GM12878 (cell line): Measurements from ENCODE around the gene SOS1.
A peak's percentile ranks its signal among the peaks of the same experiment; 100 is the strongest.

Experiments used
- CTCF ChIP-seq, 3 experiments: IDR thresholded peaks in 2 of 3; conservative IDR thresholded peaks in 1 of 3; 2 replicates each; pipeline ENCODE4 v1.5.1; 2011; ENCODE audit warnings: low read depth in 3 of 3, low read length in 3 of 3, mild to moderate bottlenecking in 3 of 3, control low read depth in 2 of 3, moderate library complexity in 2 of 3, inconsistent platforms in 1 of 3, mixed read lengths in 1 of 3; ENCODE audit not compliant: control insufficient read depth in 2 of 3, insufficient read depth in 1 of 3; ENCODE audit errors: extremely low read depth in 1 of 3
- EGR1 ChIP-seq, 2 experiments: IDR thresholded peaks; 1 replicate in 1 of 2; 2 replicates in 1 of 2; pipeline ENCODE4 v1.6.1; 2011 to 2012; ENCODE audit warnings: low read depth in 2 of 2, low read length in 2 of 2, borderline replicate concordance in 1 of 2, mild to moderate bottlenecking in 1 of 2, moderate library complexity in 1 of 2
- JUND ChIP-seq: IDR thresholded peaks from 2 replicates; pipeline ENCODE4 v1.6.1; 2012; ENCODE audit warnings: low read depth, mild to moderate bottlenecking, low read length, improper control_type of control experiment, moderate library complexity
- MAX ChIP-seq: IDR thresholded peaks from 2 replicates; pipeline ENCODE4 v1.6.1; 2012; ENCODE audit warnings: low read depth, low read length, improper control_type of control experiment
- MYB ChIP-seq: fragments of 150-350 bp; IDR thresholded peaks from 2 replicates; pipeline ENCODE4 v1.6.1; 2014; ENCODE audit warnings: mild to moderate bottlenecking, low read depth, low read length, borderline replicate concordance
- POLR2A ChIP-seq: IDR thresholded peaks from 2 replicates; pipeline ENCODE4 v1.6.1; 2011; ENCODE audit warnings: low read depth, mild to moderate bottlenecking, low read length
- POLR2AphosphoS2 ChIP-seq: IDR thresholded peaks from 2 replicates; pipeline ENCODE4 v1.6.1; 2011; ENCODE audit warnings: low read depth, mild to moderate bottlenecking, low read length, improper control_type of control experiment, moderate library complexity
- YY1 ChIP-seq: IDR thresholded peaks from 2 replicates; pipeline ENCODE4 v1.6.1; 2011; ENCODE audit warnings: low read depth, mild to moderate bottlenecking, low read length
- TF ChIP-seq, protein P1 (sequence below): fragments of 450-650 bp; IDR thresholded peaks from 2 replicates; pipeline ENCODE4 v1.6.1; 2017; ENCODE audit warnings: borderline replicate concordance

GRCh38 chr2:39124000-39124745 lies 3.3 kb upstream of the SOS1 start:
- TF ChIP-seq CTCF (IDR thresholded peaks at IDR 0.05 in 2 of 3, conservative IDR thresholded peaks at IDR 0.05 in 1 of 3; ENCODE audit: control insufficient read depth in 2 of 3, extremely low read depth in 1 of 3, insufficient read depth in 1 of 3, low read depth in 3 of 3, low read length in 3 of 3) (peak; percentile 39 to 80 (median 58); a peak in 5 of 6 replicates), JUND (no peak), POLR2A (peak; percentile 82), MAX (no peak; the same call in none of the 2 replicates), YY1 (peak; percentile 92), POLR2AphosphoS2 (peak; percentile 95; the same call in 1 of the 2 replicates), MYB (no peak), EGR1 (IDR thresholded peaks at IDR 0.05; ENCODE audit: borderline replicate concordance in 1 of 2, low read depth in 2 of 2, low read length in 2 of 2) (peak; percentile 87 to 99)
- TF ChIP-seq, protein P1, sequence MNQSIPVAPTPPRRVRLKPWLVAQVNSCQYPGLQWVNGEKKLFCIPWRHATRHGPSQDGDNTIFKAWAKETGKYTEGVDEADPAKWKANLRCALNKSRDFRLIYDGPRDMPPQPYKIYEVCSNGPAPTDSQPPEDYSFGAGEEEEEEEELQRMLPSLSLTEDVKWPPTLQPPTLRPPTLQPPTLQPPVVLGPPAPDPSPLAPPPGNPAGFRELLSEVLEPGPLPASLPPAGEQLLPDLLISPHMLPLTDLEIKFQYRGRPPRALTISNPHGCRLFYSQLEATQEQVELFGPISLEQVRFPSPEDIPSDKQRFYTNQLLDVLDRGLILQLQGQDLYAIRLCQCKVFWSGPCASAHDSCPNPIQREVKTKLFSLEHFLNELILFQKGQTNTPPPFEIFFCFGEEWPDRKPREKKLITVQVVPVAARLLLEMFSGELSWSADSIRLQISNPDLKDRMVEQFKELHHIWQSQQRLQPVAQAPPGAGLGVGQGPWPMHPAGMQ = no peak
